ENCODE results near the gene TMEM117.
"Not testable (repeated sequence)": the region's sequence is repeated elsewhere in the genome, so short reads cannot be mapped to it uniquely, and the experiment has no call there.

The TMEM117 gene

DNA sequence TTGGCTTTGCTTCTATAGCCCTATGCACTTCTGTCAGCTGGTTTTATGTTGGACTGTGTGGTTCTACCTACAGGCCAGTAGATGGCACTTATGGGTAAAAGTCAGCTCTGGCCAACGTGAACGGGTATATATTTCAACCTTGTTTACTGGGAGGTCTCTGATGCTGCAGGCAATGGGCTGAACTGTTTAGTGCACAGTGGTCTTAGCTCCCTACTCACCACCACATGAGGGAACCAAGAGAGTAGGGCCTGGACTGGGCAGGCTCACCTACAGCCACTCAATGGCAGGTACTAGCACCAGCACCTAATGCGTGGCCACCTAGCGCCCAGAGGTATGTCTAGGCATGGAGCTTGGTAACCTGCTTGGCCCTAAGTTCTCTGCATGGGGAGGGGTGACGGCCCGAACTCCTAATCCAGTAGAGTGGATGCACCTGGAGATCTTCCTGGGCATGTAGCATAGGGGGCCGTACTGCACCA, 481.8 kb downstream of the TMEM117 start:
- DNase-seq, result peak; percentile 58

DNA sequence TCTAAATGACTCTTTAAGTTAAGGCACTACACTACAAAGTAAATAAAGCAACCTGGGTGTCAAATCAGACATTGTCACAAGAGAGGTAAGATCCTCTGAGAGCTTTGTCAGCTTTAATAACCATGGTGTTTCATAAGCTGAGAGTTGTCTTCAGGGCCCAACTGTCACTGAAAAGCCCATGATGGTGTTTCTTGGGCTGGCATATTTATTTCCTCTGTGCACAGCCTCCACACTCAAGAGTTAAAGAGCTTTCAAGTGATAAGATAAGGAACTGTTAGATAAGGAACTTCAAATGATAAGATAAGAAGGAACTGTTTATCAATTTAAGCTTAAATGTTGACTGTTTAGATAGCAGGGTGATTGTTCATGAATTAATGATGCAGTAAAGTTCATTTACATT, 495.4 kb downstream of the TMEM117 start:
- no peak for DNase-seq

DNA sequence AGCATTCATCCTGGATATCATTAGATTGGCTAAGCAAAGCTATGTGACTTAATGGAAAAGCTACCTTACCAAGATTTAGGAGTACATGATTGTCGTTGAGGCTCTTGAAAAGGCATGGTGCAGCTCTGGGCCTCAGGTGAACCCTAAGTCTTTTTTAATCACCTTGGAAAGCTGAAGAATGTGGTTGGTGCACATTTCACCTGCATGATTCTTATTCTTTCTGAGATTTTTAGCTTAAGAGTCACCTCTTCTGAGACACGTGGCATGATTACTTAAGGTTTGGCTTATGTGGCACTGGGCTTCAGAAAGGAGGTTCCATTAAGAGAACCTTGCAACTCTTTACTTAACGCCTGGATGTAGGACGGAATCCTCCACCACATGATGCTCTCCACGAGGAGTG, 498.5 kb downstream of the TMEM117 start:
- no peak for DNase-seq

DNA sequence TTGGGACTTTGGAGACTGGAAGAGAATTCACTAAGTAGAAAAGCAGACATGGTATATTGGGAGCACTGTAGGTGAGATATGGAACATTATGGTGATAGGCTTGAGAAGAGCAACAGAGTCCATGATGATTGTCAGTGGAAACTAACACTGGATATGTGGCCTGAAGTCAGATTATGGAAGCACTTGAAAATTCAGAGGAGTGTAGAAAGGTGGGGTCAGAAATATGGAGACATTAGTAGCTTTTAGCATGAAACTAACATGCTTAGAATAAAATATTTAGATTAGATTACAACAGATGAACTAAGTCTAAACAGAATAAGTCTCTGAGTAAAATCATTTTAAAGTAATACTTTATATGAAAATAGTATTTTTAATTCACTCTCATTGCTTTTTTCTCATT, 499.1 kb downstream of the TMEM117 start:
- DNase-seq, result no peak

DNA sequence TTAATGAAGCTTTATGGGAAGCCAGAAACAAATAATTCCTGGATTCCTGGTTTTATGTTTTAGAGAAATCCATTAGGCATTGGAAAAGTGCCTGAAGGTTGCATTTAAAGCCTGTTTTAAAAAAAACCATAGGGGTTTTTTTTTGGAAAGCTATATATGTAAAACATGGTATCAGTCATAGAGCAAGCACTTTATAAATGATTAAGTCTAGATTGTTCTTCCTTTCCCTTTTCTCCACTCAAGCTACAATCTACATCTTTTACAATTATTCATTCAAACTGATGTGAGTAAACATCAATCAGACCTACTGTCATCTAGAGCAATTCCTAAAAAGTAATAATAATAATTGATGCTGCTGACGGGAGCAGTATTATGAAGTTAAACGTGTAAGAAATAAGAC, 500.7 kb downstream of the TMEM117 start:
- DNase-seq, result no peak

DNA sequence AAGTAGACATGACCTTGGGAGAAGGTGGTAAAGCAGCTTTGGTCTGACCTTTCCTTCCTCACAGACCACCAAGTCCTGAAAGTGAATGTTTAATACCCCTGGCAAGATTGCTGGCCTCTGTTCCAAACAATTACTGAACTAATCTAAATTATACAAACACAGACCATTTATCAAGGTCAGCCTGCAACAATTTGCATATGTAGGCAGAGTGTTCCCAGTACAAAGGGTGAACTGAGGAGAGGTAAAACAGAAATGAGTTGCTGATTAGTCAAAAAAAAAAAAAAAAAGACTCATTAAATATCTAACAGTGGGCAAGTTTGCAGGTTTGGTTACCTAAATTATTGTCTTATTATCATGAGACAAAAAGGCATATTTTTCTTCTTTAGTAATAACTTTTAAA, 506.5 kb downstream of the TMEM117 start:
- DNase-seq, result no peak

DNA sequence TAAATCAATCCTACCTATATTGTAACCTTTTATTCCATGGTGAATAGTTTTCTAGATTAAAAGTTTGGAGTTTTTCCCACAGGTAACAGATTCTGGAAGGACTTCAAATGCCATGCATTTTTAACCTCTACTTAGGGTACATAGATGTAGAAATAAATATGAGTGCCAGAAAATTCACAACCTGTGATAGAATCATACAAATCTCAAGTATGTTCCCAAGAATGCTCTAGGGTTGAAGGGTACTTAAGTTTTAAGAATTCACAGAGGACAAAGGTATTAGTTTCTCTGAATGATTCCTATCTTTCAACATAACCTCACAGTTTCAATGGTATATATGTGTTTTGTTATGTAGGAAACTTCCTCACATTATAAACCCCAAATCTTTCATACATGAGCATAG, 511.3 kb downstream of the TMEM117 start:
- no peak for DNase-seq

DNA sequence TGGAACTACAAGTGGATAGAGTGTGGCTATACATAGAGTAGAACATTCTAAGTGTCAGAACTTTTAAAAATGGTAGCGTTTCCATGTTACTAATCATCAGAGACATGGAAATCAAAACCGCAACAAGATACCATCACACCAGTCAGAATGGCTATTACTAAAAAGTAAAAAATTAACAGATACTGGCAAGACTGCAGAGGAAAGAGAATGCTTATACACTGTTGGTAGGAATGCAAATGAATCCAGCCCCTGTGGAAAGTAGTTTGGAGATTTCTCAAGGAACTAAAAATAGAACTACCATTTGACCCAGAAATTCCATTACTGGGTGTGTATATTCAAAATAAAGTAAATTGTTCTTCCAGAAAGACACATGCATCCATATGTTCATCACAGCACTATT, 521.6 kb downstream of the TMEM117 start:
- no peak for DNase-seq

DNA sequence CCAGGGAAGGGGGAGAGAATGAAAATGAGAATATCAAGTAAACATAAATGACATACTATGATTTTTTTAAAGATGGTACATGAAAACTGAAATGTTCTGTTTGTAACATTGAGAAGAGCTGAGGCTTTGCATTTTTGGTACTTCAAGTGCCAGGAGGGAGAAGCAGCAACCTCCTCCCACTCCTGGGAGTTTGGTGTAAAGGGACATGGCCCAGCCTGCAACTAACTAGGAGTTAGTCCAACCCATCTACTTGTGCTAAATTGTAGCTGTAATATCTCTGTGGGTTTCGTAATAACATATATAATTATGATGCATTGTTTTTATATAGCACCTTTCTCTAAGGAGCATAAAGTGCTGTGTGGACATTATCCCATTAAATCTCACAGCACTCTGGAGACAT, 522.8 kb downstream of the TMEM117 start:
- DNase-seq, result no peak

DNA sequence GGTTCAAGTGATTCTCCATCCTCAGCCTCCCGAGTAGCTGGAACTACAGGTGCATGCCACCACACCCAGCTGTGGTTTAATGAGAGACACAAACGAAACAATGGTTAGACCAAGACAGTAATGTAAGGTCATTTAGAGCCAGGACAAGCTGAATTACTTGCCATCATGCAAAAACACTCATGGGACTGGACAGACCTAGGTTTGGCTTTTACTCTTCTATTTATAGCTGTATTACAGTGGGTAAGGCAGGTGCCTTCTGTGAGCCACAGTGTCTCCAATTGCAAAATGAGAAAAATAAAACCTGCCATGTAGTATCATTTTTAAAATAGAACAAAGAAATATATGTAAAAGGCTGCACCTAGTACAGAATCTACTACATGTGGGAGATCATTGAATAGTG, 527.1 kb downstream of the TMEM117 start:
- no peak for DNase-seq

DNA sequence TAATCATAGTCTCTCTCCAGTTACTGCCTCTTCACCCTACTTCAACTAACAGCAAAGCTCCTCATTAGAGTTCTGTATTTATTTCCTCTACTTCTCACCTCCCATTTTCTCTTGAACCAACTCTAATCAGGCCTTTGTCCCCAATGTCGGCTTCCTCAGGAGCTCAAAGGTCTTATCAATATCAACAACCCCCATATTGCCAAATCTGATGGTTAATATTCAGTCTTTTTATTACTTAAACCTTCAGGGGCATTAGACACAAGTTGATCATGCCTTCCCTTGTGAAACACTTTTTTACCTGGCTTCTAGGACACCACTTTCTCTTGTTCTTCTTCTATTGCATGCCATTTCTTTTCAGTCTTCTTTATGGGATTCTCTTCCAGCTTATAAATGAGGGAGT, 531.3 kb downstream of the TMEM117 start:
- no peak for DNase-seq

DNA sequence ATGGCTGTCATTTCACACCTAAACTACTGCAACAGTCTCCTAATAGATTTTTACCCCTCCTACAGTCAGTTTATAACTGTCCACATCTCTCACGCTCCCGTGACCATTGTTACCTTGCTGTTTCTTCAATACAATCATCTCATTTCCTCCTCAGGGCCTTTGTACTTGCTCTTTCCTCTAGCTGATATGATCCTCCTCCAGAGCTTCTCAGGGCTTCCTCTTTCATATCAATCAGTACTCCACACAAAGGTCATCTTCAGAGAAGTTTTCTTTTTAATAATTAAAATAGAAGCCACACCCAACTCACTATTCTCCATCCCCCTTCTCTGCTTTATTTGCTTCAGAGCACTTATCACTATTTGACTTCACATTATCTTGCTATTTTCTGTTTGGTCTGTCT, 532.0 kb downstream of the TMEM117 start:
- DNase-seq, result no peak

DNA sequence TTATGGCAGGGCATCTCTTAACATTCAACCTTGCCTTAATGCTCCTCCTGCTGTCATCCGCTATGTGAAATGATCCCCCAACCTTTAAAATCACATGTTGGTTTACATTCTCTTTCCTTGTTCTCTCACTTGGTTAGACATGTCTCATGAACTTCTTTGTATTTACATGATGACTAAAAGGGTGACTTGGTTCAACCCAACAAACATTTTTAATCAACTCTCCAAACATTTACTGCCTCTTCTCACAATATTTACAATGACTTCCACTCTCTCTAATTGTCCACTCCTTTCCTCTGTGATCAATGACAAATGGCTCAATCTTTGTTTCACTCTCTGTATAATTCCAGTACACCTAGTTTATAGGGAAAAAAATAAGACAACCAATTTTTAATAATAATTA, 534.1 kb downstream of the TMEM117 start:
- no peak for DNase-seq

DNA sequence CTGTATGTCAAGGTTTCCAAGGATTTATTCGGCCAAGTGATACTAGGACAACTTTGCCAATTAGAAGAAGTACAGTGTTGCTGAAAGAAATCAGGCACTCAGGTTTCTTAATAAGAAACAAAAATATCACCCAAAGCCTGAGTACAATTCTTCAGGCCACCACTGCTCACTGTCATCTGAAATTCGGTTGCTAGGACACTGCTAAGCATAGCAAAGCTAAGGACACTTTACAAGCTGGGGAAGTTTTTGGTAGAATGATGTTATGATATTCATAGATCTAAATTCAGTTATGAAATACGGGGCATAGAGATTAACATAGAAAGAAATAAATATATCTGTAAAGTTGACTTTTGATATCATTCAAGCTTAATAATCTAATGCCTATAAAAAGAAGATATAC, 535.1 kb downstream of the TMEM117 start:
- no peak for DNase-seq

DNA sequence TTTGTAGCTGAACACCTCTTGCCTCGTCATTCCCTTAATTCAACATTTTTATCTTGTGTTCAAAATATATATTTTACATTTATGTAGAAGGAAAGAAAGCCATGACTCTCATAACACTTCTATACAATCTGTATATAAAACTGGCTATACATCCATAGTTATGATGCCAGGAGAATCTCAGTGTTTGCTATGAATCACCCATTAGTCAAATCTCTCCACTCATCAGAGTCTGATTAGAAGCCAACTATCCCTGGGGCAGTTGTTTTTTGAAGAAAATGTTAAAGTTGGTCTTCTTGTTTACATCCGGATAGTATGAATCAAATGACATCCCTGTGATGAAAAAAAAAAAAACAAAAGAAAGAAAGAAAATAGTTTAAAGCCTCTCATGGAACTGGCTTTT, 536.4 kb downstream of the TMEM117 start:
- DNase-seq, result no peak

DNA sequence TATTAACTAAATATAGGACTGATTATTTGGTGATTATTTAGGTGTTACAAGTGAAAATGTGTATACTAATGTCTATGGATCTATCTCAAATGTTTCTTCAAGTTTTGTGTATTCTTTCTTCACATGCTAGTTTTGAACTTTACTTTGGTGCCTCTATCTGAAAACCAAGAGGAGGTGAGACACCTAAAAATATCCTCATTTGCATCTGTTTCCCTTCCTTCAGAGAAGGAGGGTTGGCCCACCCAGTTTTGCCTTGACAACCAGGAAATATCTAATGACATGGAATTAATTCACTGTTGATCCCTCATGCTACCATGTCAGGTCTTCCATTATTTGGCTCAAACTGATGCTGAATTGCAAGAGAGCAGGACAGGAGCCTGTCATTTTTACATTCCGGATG, 539.8 kb downstream of the TMEM117 start:
- no peak for DNase-seq

DNA sequence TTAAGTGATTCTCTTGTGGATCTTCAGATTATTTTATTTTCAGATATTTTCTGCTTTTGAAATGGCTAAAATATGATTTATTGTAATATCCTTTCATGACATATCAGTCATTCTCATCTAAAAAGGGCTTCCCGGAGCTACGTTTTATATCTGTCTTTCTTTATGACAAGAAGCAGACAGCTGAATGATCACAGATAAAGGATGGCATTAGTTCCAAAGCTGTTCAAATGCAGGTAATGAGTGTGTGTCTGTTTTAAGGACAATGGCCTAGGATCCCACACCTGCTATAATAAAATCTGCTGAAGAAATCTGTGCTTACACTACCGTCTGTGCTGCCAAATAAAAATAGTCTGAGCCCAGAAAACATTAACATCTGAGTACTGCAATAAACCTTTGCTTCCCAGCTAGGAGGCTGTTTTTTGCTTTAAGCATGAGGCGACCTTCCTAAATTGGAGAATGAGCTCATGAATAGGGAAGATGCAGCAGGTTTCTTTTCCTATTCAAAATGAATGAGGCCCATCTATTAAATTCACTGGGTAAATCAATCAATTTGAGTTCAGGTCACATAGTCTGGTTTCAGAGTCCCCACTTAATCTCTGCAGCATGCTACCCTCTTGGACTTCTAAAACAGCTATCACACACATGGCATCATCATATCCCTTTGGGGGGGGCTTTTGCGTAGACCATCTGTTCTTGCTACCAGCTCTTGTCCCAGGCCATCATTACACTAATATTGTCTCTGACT, 541.7 kb downstream of the TMEM117 start:
- DNase-seq, result peak; percentile 25

DNA sequence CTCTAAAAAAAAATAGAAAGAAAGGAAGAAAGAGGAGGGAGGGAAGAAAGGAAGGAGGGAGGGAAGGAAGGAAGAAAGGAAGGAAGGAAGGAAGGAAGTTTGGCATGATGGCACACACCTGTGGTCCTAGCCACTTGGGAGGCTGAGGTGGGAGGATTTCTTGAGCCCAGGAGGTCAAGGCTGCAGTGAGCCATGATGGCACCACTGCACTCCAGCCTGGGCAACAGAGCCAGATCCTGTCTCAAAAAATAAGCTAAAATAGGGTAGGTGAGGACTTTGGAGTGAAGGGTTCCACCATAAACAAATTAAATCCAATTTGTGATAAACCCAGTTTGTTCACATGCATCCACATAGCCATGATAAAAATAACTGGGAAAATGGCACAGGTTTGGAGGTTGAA, 543.2 kb downstream of the TMEM117 start:
- not testable (repeated sequence) for DNase-seq

DNA sequence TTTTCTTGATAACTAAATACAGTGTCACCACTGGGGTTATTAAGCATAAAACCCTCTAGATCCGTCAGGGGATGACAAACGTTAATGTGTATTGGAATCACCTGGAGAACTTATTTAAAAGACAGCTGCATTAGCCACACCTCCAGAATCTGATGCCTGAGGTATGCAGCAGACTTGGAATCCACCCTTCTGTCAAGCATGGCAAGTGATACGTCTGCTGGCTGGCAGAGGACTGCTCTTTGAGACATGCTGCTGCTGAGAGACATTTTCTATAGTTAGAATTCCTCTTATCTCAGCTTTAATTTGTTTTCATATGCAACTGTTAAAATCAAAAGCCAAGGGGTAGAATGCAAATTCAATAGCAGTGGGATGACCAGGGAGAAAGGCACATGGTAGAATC, 544.0 kb downstream of the TMEM117 start:
- DNase-seq, result peak; percentile 46

DNA sequence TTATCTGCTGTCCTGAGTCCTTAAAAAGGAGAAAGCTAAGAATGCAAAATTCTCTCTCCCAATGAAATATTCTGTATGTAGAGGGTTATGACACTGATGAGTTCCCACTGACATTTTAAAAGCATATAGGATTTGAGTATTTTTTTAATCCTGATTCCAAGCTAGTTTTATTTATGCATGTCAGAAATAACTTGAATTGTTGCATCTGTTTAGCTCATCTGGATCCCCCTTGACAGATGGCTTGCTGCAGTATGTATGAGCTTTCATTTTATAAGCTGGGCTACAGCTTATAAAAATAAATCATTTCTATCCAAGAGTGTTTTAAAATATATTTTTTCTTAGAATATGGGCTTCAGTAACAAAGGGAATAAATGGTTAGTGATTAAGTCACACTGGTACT, 545.0 kb downstream of the TMEM117 start:
- DNase-seq, result peak; percentile 51

DNA sequence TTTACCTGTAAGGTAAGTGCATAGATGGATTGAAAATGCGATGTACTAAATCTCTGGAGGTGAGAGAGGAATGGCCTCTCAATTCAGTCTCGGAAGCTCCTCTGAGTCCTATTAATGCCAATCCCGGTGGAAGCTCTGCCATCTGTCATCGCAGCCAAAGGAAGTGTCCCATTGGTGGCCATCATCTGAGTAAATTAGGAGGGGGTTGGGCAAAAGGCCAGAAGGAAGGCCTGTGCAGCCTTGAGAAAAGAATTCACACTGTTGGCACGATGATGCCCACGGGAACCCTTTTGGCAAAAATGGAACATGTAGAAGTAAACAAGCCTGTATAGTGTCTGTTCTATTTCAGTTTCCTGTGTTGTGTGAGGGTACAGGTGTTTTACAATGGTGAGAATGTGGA, 545.5 kb downstream of the TMEM117 start:
- DNase-seq, result peak; percentile 75

DNA sequence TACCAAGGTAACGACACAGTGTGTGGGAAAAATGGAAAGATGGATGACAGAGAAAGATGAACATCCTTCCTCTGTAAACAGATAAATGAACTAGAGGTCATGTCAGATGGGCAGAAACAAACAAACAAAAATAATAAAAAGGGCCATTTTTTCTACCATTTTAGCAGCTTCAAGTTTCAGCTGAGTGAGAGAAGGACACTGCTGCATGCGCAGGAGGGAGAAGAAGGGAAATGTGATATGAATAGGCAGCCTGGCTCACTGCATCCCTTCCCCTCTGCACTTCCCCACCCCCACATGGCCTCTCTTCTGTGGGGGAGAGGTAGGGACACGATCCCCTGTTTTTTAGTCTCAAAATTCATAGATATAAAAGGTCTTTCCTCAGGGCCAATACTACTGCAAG, 548.3 kb downstream of the TMEM117 start:
- peak; percentile 70 for DNase-seq

DNA sequence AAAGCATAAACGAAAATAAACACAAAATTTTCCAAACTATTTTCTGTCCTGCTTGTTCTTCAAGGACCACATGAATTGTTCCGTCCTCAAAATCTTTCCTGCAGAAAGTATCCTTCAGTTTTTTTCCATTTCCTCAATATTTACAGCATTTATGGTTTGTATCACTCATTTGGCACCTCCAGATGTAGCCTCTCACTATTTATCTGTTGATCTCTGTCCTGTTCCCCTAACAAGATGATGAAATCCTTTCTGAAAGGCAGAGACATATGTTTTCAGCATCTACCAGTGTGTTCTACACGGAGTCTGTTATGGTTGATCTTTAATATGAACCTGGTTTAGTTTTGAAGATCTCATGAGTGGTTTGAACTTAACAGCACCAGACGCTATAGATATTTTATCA, 550.1 kb downstream of the TMEM117 start:
- peak; percentile 49 for DNase-seq

DNA sequence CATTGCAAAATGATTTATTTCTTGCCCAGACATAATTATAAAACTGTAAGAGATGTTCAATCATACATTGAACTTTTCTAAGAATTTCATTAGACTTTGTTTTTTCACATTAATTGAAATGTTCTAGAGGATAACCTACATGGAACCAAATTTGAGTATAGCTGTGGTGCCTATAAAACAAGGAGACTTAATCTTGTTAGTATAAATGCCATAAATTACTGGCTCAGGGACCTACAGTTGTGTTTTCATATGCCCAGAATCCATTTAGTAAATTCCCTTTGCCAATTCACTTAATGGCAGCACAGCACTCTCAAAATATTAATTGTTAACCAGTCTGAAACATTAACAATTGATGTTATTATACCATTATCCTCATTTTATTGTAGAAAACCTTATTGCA, 551.7 kb downstream of the TMEM117 start:
- no peak for DNase-seq

DNA sequence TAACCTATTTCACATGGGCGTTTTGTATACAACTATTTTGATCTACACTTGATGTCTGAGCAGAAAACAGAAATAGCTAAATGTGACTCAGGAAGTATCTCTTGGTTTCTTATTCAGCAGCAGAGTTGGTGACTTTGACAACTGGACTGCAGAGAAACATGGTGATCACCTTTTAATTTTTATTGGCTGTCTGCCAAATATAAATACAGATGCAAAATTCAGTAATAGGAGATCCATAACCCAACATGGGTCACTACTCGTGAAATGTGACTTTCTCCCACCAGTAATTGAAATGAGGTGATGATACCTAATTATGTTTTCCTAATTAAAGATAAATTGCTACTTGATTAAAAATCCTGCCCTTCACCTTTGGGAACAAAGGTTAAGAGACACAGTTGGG, 553.2 kb downstream of the TMEM117 start:
- DNase-seq, result no peak

All from NCI-H2171 treated with DMSO at 0.1 percent for 48 hours (cell line).